IMR-90 (cell line): Measurements from ENCODE around the gene BCL11A. TPM values are rescaled to one million over a fixed set of nuclear protein-coding genes. Genes with fewer than 3 reads are reported as not detected.

Experiments used
- ATAC-seq: fragments of 200-7000 bp; cut with Tn5 transposase; 2 replicates; pipeline ENCODE4 v1.9.1; 2020; ENCODE audit warnings: low read depth, mild to moderate bottlenecking, moderate library complexity
- BruUV-seq: library from RNA; stranded (reverse); fragments of 400-500 nt; replicated peaks from 2 replicates; lab custom pipeline; 2021; lab: Mats Ljungman, UMichigan
- CTCF ChIA-PET: fragments of 300-600 bp; formaldehyde crosslinking; extraction: SDS; loops from one replicate; lab custom pipeline; 2021; ENCODE audit warnings: antibody characterized with exemption; lab: Yijun Ruan, JAX
- POLR2A ChIA-PET: fragments of 300-600 bp; sonication (Branson Sonifier 250); formaldehyde crosslinking; loops from one replicate; lab custom pipeline; 2022; ENCODE audit warnings: antibody characterized with exemption; ENCODE audit not compliant: unreplicated experiment; lab: Charles Lee
- DNase-seq: peaks from one replicate; pipeline ENCODE4 v3.0.0; 2013
- H2AFZ ChIP-seq: replicated peaks from 2 replicates; pipeline ENCODE3; 2013; ENCODE audit warnings: low read length, mild to moderate bottlenecking; ENCODE audit not compliant: poor library complexity
- H2AK5ac ChIP-seq: 2 replicates; pipeline ENCODE4 v1.6.1; 2013; ENCODE audit warnings: low read depth, low read length, inconsistent platforms
- H2AK9ac ChIP-seq: replicated peaks from 2 replicates; pipeline ENCODE3; 2013; ENCODE audit warnings: mild to moderate bottlenecking, low read depth, low read length, moderate library complexity; ENCODE audit not compliant: poor library complexity
- H2BK120ac ChIP-seq: 2 replicates; pipeline ENCODE4 v1.6.1; 2013; ENCODE audit warnings: low read depth, low read length, inconsistent platforms
- H2BK15ac ChIP-seq: 3 replicates; pipeline ENCODE4 v1.6.1; 2013; ENCODE audit warnings: low read depth, low read length, inconsistent platforms
- H2BK20ac ChIP-seq: 2 replicates; pipeline ENCODE4 v1.6.1; 2013; ENCODE audit warnings: low read depth, mild to moderate bottlenecking, inconsistent platforms, low read length, moderate library complexity
- H2BK5ac ChIP-seq: 2 replicates; pipeline ENCODE4 v1.6.1; 2013; ENCODE audit warnings: mild to moderate bottlenecking, low read depth, low read length, inconsistent platforms; ENCODE audit not compliant: poor library complexity, severe bottlenecking
- H3K14ac ChIP-seq: replicated peaks from 2 replicates; pipeline ENCODE4 v1.6.1; 2013; ENCODE audit warnings: low read depth, low read length, inconsistent platforms
- H3K18ac ChIP-seq: 2 replicates; pipeline ENCODE4 v1.6.1; 2013; ENCODE audit warnings: low read depth, low read length, control low read depth
- H3K23ac ChIP-seq: 2 replicates; pipeline ENCODE4 v1.6.1; 2013; ENCODE audit warnings: low read depth, low read length, inconsistent platforms
- H3K27ac ChIP-seq: 2 replicates; pipeline ENCODE4 v1.5.1; 2013; ENCODE audit warnings: mild to moderate bottlenecking, control low read depth, low read length; ENCODE audit not compliant: insufficient read depth
- H3K27me3 ChIP-seq: 2 replicates; pipeline ENCODE4 v1.6.1; 2013; ENCODE audit warnings: low read length; ENCODE audit not compliant: control insufficient read depth, insufficient read depth
- H3K36me3 ChIP-seq: 2 replicates; pipeline ENCODE4 v1.6.1; 2013; ENCODE audit warnings: low read length, mixed read lengths; ENCODE audit not compliant: control insufficient read depth, insufficient read depth
- H3K4ac ChIP-seq: 2 replicates; pipeline ENCODE4 v1.6.1; 2013; ENCODE audit warnings: low read depth, low read length, inconsistent platforms
- H3K4me1 ChIP-seq: 2 replicates; pipeline ENCODE4 v1.6.1; 2013; ENCODE audit warnings: low read length, mixed read lengths; ENCODE audit not compliant: control insufficient read depth, insufficient read depth
- H3K4me2 ChIP-seq: 2 replicates; pipeline ENCODE4 v1.6.1; 2013; ENCODE audit warnings: low read depth, mild to moderate bottlenecking, control low read depth, low read length, moderate library complexity
- H3K4me3 ChIP-seq: 2 replicates; pipeline ENCODE4 v1.5.1; 2013; ENCODE audit warnings: low read depth, mild to moderate bottlenecking, control low read depth, low read length, moderate library complexity; ENCODE audit not compliant: insufficient read depth
- H3K56ac ChIP-seq: 2 replicates; pipeline ENCODE4 v1.6.1; 2013; ENCODE audit warnings: low read length, inconsistent platforms; ENCODE audit not compliant: insufficient read depth; ENCODE audit errors: extremely low read depth
- H3K79me1 ChIP-seq, 2 experiments: 2 replicates each; pipeline ENCODE4 v1.6.1; 2013; ENCODE audit warnings: low read length in 2 of 2, inconsistent platforms in 1 of 2, low read depth in 1 of 2
- H3K9ac ChIP-seq: 2 replicates; pipeline ENCODE4 v1.6.1; 2013; ENCODE audit warnings: low read depth, low read length, control low read depth
- H3K9me1 ChIP-seq: 2 replicates; pipeline ENCODE4 v1.6.1; 2013; ENCODE audit warnings: low read length, inconsistent platforms; ENCODE audit not compliant: insufficient read depth
- H3K9me3 ChIP-seq: 2 replicates; pipeline ENCODE4 v1.6.1; 2013; ENCODE audit warnings: low read length; ENCODE audit not compliant: control insufficient read depth, insufficient read depth
- H4K20me1 ChIP-seq: 2 replicates; pipeline ENCODE4 v1.6.1; 2013; ENCODE audit warnings: low read length, inconsistent platforms; ENCODE audit not compliant: insufficient read depth
- H4K5ac ChIP-seq: 2 replicates; pipeline ENCODE4 v1.6.1; 2013; ENCODE audit warnings: mild to moderate bottlenecking, low read depth, low read length, control low read depth
- H4K8ac ChIP-seq, 2 experiments: 2 replicates each; pipeline ENCODE4 v1.6.1; 2013; ENCODE audit warnings: low read depth in 2 of 2, low read length in 2 of 2, control low read depth in 1 of 2, inconsistent platforms in 1 of 2
- H4K91ac ChIP-seq: 2 replicates; pipeline ENCODE4 v1.6.1; 2013; ENCODE audit warnings: low read depth, low read length, inconsistent platforms; ENCODE audit not compliant: insufficient read depth
- CEBPB ChIP-seq: IDR thresholded peaks from 2 replicates; pipeline ENCODE4 v1.6.1; 2012; ENCODE audit warnings: low read depth, low read length, improper control_type of control experiment
- CHD1 ChIP-seq: IDR thresholded peaks from 2 replicates; pipeline ENCODE4 v1.6.1; 2012; ENCODE audit warnings: low read depth, low read length, improper control_type of control experiment
- FOS ChIP-seq: fragments of 150-350 bp; IDR thresholded peaks from 2 replicates; pipeline ENCODE4 v1.6.1; 2016; ENCODE audit warnings: low read depth, low read length
- POLR2A ChIP-seq: IDR thresholded peaks from 2 replicates; pipeline ENCODE4 v1.6.1; 2012; ENCODE audit warnings: mild to moderate bottlenecking, low read depth, low read length
- RAD21 ChIP-seq: IDR thresholded peaks from 2 replicates; pipeline ENCODE4 v1.6.1; 2012; ENCODE audit warnings: low read length, improper control_type of control experiment
- RCOR1 ChIP-seq: IDR thresholded peaks from 2 replicates; pipeline ENCODE4 v1.6.1; 2012; ENCODE audit warnings: mild to moderate bottlenecking, low read length, improper control_type of control experiment; ENCODE audit not compliant: insufficient replicate concordance
- WGBS, 2 experiments: methylation state at CpG; one replicate each; pipeline versions ENCODE4 v1.1.5 to v1.1.7; 2013; ENCODE audit warnings: missing lambda C conversion rate in 2 of 2; ENCODE audit not compliant: insufficient read length in 1 of 2; ENCODE audit errors: extremely low coverage in 2 of 2; 5-methylcytosine and 5-hydroxymethylcytosine counted together
- dilution Hi-C: fragments of 300-500 bp; cut with HindIII; formaldehyde crosslinking; loops from one replicate; pipeline ENCODE4 v1.14.3; 2018; ENCODE audit warnings: low sequenced_read_pairs; ENCODE audit not compliant: unreplicated experiment
- in situ Hi-C: fragments of 300-500 bp; cut with MboI; formaldehyde crosslinking; loops from 3 replicates; pipeline ENCODE4 v1.14.3; 2019; ENCODE audit warnings: low sequenced_read_pairs, inconsistent platforms, mixed read lengths
- intact Hi-C: fragments of 100-400 bp; cut with micrococcal nuclease; formaldehyde crosslinking; loops from 2 replicates; pipeline ENCODE4 v1.10.0; 2022
- polyA plus RNA-seq, 3 experiments: library from polyadenylated mRNA; depleted of rRNA; stranded (reverse); fragments of >200 nt; gene quantifications; 2 replicates each; pipeline ENCODE4 v1.2.3, GENCODE V29; 2012; ENCODE audit warnings: low replicate concordance in 1 of 3
- total RNA-seq: library from RNA; depleted of rRNA; stranded (reverse); fragments of >200 nt; gene quantifications from 2 replicates; pipeline ENCODE4 v1.2.3, GENCODE V29; 2012
- TF ChIP-seq, protein P1 (sequence below): fragments of 150-350 bp; IDR thresholded peaks from 2 replicates; pipeline ENCODE4 v1.6.1; 2017; ENCODE audit warnings: mild to moderate bottlenecking, antibody characterized with exemption, low read length, low read depth

The BCL11A gene
- total and polyA plus RNA-seq, 2 of the 4 experiments (the other 2 are of a cell fraction) = 1.0 to 1.1 TPM

GRCh38 chr2:60552078-60552850 is 1.2 kb downstream of the BCL11A start:
- no peaks in the 10 kb centered on the region for H3K9me1 ChIP-seq
- H3K36me3 ChIP-seq = no peaks in the 10 kb centered on the region
- H3K4ac ChIP-seq = no peak overlapping the region
- TF ChIP-seq POLR2A (no peak), RAD21 (no peak), FOS (no peak), RCOR1 (no peak), CEBPB (no peak), CHD1 (no peak)
- TF ChIP-seq, protein P1, sequence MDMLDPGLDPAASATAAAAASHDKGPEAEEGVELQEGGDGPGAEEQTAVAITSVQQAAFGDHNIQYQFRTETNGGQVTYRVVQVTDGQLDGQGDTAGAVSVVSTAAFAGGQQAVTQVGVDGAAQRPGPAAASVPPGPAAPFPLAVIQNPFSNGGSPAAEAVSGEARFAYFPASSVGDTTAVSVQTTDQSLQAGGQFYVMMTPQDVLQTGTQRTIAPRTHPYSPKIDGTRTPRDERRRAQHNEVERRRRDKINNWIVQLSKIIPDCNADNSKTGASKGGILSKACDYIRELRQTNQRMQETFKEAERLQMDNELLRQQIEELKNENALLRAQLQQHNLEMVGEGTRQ = no peak
- no TSS peak for BruUV-seq
- H3K27ac ChIP-seq = no peak overlapping the region
- in situ Hi-C loops (no loop called here), dilution Hi-C loops (no loop called here), intact Hi-C loops (loop anchor here (10.0 kb wide), 1 partner anchor 1977 kb away; no protein-coding TSS in a partner anchor)
- no peak overlapping the region for H3K23ac ChIP-seq
- H3K27me3 ChIP-seq = peaks cover 54% of the 10 kb centered on the region
- ChIA-PET CTCF (no interaction called here), POLR2A (no interaction called here)
- no peak overlapping the region for H3K18ac ChIP-seq
- no peaks in the 10 kb centered on the region for H3K4me1 ChIP-seq
- no peak overlapping the region for H2BK5ac ChIP-seq
- no peak overlapping the region for H4K5ac ChIP-seq
- H3K4me3 ChIP-seq = peak overlapping the region; percentile 39
- H2BK15ac ChIP-seq = no peak overlapping the region
- H3K79me1 ChIP-seq = no peaks in the 10 kb centered on the region
- no peak overlapping the region for H2BK120ac ChIP-seq
- no peak overlapping the region for H2AK5ac ChIP-seq
- no peak overlapping the region for H2AK9ac ChIP-seq
- peak overlapping the region; percentile 81 for H2AFZ ChIP-seq
- no peak overlapping the region for H3K9ac ChIP-seq
- H4K8ac ChIP-seq = no peak overlapping the region
- WGBS, 2 experiments = 2% methylated on average over 8 of the region's 49 CpGs; no CpG with 5 or more reads in 1 of the 2 experiments
- H3K56ac ChIP-seq = no peak overlapping the region
- no peak overlapping the region for H4K91ac ChIP-seq
- ATAC-seq (no peak), DNase-seq (no peak)
- H3K14ac ChIP-seq = no peak overlapping the region
- H3K4me2 ChIP-seq = peak overlapping the region; percentile 73
- H2BK20ac ChIP-seq = no peak overlapping the region
- no peaks in the 10 kb centered on the region for H4K20me1 ChIP-seq
- no peaks in the 10 kb centered on the region for H3K9me3 ChIP-seq
